ENCODE data around the gene PTPRN2. TPM values are rescaled to one million over a fixed set of nuclear protein-coding genes. Genes with fewer than 3 reads are reported as not detected.

The PTPRN2 gene
- total RNA-seq, 2 donors from 2014 or later: 26.1 to 55.5 TPM

- TF ChIP-seq POLR2A (IDR thresholded peaks at IDR 0.05) (no peak), CTCF (IDR thresholded peaks at IDR 0.05) (no peak), POLR2AphosphoS5 (IDR thresholded peaks at IDR 0.05) (no peak)
- H3K9me3 ChIP-seq: no peaks in the 10 kb centered on the region
- WGBS: 84% methylated on average over 31 of the region's 31 CpGs
- H3K27ac ChIP-seq: no peak overlapping the region
- no peaks in the 10 kb centered on the region for H3K4me1 ChIP-seq (replicated peaks)
- intact Hi-C loops (cut with DNase I): no loop called here
- no peak overlapping the region for H3K4me3 ChIP-seq
- H3K36me3 ChIP-seq: no peaks in the 10 kb centered on the region
- DNase-seq (ENCODE audit: low spot score): no peak
- H3K27me3 ChIP-seq (replicated peaks; ENCODE audit: insufficient read depth): no peaks in the 10 kb centered on the region
Measured at GRCh38 chr7:157550300-157551275, 1037.0 kb downstream of the PTPRN2 start.

GRCh38 chr7:157549612-157550299 is 1037.9 kb downstream of the PTPRN2 start:
- H3K27ac ChIP-seq: no peak overlapping the region
- WGBS: 94% methylated on average over 22 of the region's 22 CpGs
- no peak for DNase-seq (ENCODE audit: low spot score)
- no peaks in the 10 kb centered on the region for H3K9me3 ChIP-seq
- H3K27me3 ChIP-seq (replicated peaks; ENCODE audit: insufficient read depth): no peaks in the 10 kb centered on the region
- no peak for TF ChIP-seq CTCF (IDR thresholded peaks at IDR 0.05)
- TF ChIP-seq POLR2A (IDR thresholded peaks at IDR 0.05): no peak
- no peak for TF ChIP-seq POLR2AphosphoS5 (IDR thresholded peaks at IDR 0.05)
- no peaks in the 10 kb centered on the region for H3K4me1 ChIP-seq (replicated peaks)
- intact Hi-C loops (cut with DNase I): no loop called here
- no peak overlapping the region for H3K4me3 ChIP-seq
- H3K36me3 ChIP-seq: no peaks in the 10 kb centered on the region

GRCh38 chr7:157548691-157549303 is 1038.8 kb downstream of the PTPRN2 start:
- H3K27me3 ChIP-seq (replicated peaks; ENCODE audit: insufficient read depth): no peaks in the 10 kb centered on the region
- no peaks in the 10 kb centered on the region for H3K36me3 ChIP-seq
- no peak for DNase-seq (ENCODE audit: low spot score)
- TF ChIP-seq POLR2A (IDR thresholded peaks at IDR 0.05): no peak
- TF ChIP-seq POLR2AphosphoS5 (IDR thresholded peaks at IDR 0.05): no peak
- no peak for TF ChIP-seq CTCF (IDR thresholded peaks at IDR 0.05)
- H3K9me3 ChIP-seq: no peaks in the 10 kb centered on the region
- no peak overlapping the region for H3K27ac ChIP-seq
- 95% methylated on average over 21 of the region's 24 CpGs for WGBS
- H3K4me3 ChIP-seq: no peak overlapping the region
- H3K4me1 ChIP-seq (replicated peaks): no peaks in the 10 kb centered on the region
- intact Hi-C loops (cut with DNase I): no loop called here

DNA sequence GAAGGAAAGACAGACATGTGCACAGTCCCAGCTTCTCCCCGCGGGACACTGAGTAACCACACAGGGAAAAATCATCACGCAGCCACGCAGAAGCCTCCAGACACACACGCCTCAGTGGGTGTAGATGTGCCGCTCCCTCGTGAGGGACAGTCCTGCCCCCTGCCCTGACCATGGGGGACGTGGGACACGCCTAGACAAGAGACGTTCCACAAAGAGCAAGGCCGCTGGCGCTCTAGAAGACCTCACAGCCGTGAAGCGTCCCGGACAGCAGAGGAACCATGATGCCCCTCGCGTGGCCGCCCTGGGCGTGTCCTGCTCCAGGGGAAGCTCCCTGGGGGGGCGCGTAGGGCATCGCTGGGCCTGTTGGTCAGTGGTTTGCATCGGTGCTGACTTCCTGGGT is 1040.0 kb downstream of the PTPRN2 start:
- no peaks in the 10 kb centered on the region for H3K36me3 ChIP-seq
- H3K27ac ChIP-seq: no peak overlapping the region
- H3K4me3 ChIP-seq: no peak overlapping the region
- intact Hi-C loops (cut with DNase I): no loop called here
- no peaks in the 10 kb centered on the region for H3K27me3 ChIP-seq (replicated peaks; ENCODE audit: insufficient read depth)
- H3K9me3 ChIP-seq: no peaks in the 10 kb centered on the region
- no peak for TF ChIP-seq POLR2AphosphoS5 (IDR thresholded peaks at IDR 0.05)
- no peak for TF ChIP-seq CTCF (IDR thresholded peaks at IDR 0.05)
- TF ChIP-seq POLR2A (IDR thresholded peaks at IDR 0.05): no peak
- no peak for DNase-seq (ENCODE audit: low spot score)
- H3K4me1 ChIP-seq (replicated peaks): no peaks in the 10 kb centered on the region
- WGBS: 90% methylated on average over 23 of the region's 23 CpGs
